Measurements from ENCODE around the gene HLCS.

Gene HLCS

GRCh38 chr21:36766511-36766910 is 200.0 kb downstream of the HLCS start:
- no peak for DNase-seq

GRCh38 chr21:36765229-36765628 is 201.2 kb downstream of the HLCS start:
- no peak for DNase-seq

- no peak for DNase-seq
Measured at GRCh38 chr21:36763305-36763704, 203.2 kb downstream of the HLCS start.

- no peak for DNase-seq
Measured at GRCh38 chr21:36762642-36763041, 203.8 kb downstream of the HLCS start.

GRCh38 chr21:36761685-36762084 is 204.8 kb downstream of the HLCS start:
- no peak for DNase-seq

- no peak for DNase-seq
Measured at GRCh38 chr21:36759348-36760083, 207.0 kb downstream of the HLCS start.

GRCh38 chr21:36757196-36757595 is 209.3 kb downstream of the HLCS start:
- no peak for DNase-seq

GRCh38 chr21:36756527-36756926 is 209.9 kb downstream of the HLCS start:
- no peak for DNase-seq

- no peak for DNase-seq
Measured at GRCh38 chr21:36754241-36754898, 212.1 kb downstream of the HLCS start.

GRCh38 chr21:36753556-36753955 is 212.9 kb downstream of the HLCS start:
- no peak for DNase-seq

GRCh38 chr21:36751383-36751782 is 215.1 kb downstream of the HLCS start:
- DNase-seq, result no peak

- no peak for DNase-seq
Measured at GRCh38 chr21:36750576-36750959, 215.9 kb downstream of the HLCS start.

GRCh38 chr21:36749935-36750575 is 216.4 kb downstream of the HLCS start:
- DNase-seq, result peak; percentile 87

- peak; percentile 81 for DNase-seq
Measured at GRCh38 chr21:36747815-36748383, 218.6 kb downstream of the HLCS start.

- peak; percentile 64 for DNase-seq
Measured at GRCh38 chr21:36747041-36747814, 219.2 kb downstream of the HLCS start.

GRCh38 chr21:36745459-36745858 is 221.0 kb downstream of the HLCS start:
- no peak for DNase-seq

GRCh38 chr21:36744560-36745231 is 221.8 kb downstream of the HLCS start:
- no peak for DNase-seq

- no peak for DNase-seq
Measured at GRCh38 chr21:36744190-36744559, 222.3 kb downstream of the HLCS start.

GRCh38 chr21:36743446-36743845 is 223.0 kb downstream of the HLCS start:
- no peak for DNase-seq

- no peak for DNase-seq
Measured at GRCh38 chr21:36743008-36743407, 223.5 kb downstream of the HLCS start.

- no peak for DNase-seq
Measured at GRCh38 chr21:36741506-36741905, 225.0 kb downstream of the HLCS start.

GRCh38 chr21:36738489-36739126 is 227.9 kb downstream of the HLCS start:
- DNase-seq, result no peak
